SHP77 treated with DMSO at 0.1 percent for 48 hours (cell line): Measurements from ENCODE around the gene EPB41L2.

Experiments
- DNase-seq: peaks from one replicate; lab custom pipeline; 2025; lab: John Stamatoyannopoulos, UW

EPB41L2 gene

GRCh38 chr6:130865793-130866192 is 197.3 kb downstream of the EPB41L2 start:
- no peak for DNase-seq

DNA sequence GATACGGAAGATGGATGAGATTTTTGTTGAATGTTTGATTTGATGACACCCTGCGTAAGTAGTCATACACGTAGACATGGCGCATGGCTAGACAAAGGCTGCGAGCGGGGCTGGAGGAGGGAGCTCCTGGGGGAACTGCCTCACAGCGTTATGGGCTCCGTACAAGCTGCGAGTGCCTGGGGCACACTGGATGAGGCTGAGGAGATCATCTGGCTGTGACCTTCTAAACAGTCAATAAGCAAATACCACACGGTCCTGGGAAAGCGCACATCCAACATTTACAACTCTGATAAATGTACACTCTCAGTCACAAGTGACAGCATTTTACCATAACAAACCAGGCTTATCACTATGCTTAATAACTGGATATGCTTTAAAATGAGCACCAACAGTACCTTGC is 198.7 kb downstream of the EPB41L2 start:
- DNase-seq: no peak

DNA sequence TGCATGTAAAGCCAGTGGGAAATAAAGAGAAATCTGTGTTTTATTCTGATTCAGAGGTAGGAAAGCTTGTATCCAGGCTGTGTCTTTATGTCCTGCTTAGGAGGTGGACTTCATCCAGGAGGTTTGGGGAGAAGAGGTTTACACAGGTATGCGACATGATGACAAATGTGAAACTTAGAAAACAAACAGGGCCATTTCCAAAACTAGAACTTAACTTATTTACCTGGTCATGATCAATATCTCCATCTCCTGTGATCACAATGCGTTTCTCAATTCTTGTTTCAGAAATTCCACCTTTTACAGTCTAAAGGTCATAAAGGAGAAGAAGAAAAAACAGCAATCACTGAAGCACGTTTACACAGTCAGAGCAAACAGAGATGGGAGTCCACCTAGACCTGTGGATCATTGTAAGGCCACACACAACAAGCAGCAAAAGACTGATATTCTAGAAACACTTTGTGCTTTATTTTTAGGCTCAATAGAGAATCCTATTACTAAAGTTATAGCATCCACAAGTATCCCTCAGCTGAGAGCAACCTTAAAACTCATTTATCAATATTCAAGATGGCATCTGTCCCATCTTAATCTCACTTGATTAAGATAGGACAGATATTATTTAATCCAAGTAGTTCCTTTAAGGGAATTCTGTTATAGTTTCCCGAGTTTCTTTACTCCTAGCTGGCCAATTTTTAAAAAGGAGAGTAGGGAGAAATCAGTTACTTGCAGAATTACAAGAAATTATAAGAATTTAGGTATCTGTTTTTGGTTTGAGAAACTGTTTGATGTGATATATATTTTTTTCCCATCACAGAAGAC is 199.4 kb downstream of the EPB41L2 start:
- DNase-seq: no peak

- DNase-seq: no peak
Measured at GRCh38 chr6:130862370-130862769, 200.7 kb downstream of the EPB41L2 start.

DNA sequence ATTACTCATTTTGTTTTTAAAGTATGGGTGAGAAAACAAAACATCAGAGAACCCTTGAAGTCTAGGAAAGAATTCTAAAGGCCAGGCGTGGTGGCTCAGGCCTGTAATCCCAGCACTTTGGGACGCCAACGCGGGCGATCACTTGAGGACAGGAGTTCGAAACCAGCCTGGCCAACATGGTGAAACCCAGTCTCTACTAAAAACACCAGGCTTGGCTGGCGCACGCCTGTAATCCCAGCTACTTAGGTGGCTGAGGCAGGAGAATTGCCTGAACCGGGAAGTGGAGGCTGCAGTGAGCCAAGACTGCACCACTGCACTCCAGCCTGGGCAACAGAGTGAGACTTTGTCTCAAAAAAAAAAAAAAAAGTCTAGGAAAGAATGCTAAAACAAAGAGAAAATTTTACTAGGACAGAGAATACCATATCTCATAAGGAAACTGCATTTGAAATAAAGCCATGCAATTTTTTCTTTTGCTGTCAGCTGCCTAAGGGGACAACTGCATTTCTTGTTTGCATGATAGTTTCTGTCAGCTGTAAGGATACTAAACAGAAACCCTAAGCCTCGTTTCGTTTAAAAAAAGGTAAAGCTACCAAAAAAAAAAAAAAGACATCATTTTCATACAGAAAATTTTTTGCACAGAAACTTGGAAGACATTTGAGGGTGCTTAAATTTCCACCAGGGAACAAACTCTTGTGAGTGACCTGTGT is 203.7 kb downstream of the EPB41L2 start:
- DNase-seq: no peak

- DNase-seq: no peak
Measured at GRCh38 chr6:130858498-130859160, 204.4 kb downstream of the EPB41L2 start.

DNA sequence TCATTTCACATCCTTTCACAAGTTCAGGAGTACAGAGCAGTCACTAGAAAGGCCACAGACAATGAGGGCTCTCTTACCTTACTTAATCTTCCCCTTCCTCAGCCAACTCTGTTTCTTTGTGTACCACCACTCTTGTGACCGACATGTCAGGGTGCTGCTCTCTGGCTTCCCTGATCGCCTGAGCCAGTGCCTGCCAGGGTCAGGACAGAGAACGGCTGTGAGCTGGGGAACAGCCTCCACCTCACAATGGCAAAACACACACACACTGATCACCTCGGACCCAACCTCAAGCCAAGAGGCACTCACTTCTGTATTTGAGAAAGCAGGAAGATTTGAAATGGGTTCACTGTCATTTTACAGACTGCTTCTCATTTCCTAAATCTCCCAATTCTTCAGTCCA is 205.0 kb downstream of the EPB41L2 start:
- DNase-seq: no peak

- no peak for DNase-seq
Measured at GRCh38 chr6:130853555-130854183, 209.4 kb downstream of the EPB41L2 start.

- DNase-seq: no peak
Measured at GRCh38 chr6:130852844-130853554, 210.0 kb downstream of the EPB41L2 start.

GRCh38 chr6:130851026-130851425 is 212.0 kb downstream of the EPB41L2 start:
- DNase-seq: no peak

- no peak for DNase-seq
Measured at GRCh38 chr6:130849594-130849993, 213.5 kb downstream of the EPB41L2 start.

GRCh38 chr6:130848945-130849344 is 214.1 kb downstream of the EPB41L2 start:
- DNase-seq: no peak

- no peak for DNase-seq
Measured at GRCh38 chr6:130847001-130847910, 215.8 kb downstream of the EPB41L2 start.

DNA sequence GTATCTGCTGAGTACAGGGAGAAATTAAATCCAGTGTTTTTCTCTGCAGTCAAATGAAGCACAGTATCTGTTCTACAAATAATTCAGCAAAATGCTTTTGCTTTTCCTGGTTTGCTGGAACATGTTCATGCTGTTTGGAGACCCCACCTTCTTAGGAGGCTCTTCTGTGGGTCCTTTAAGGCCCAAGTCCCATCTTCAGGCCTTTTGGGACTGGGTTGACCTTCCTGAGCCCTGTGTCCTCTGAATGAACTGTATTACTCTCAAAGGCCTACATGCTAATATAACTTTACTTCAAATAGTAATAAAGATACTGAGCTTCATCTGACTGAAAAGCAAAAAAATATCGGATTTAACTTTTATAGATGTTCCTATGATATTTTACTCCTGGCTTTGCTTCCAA is 216.5 kb downstream of the EPB41L2 start:
- DNase-seq: no peak

- DNase-seq: no peak
Measured at GRCh38 chr6:130843575-130844320, 219.3 kb downstream of the EPB41L2 start.

DNA sequence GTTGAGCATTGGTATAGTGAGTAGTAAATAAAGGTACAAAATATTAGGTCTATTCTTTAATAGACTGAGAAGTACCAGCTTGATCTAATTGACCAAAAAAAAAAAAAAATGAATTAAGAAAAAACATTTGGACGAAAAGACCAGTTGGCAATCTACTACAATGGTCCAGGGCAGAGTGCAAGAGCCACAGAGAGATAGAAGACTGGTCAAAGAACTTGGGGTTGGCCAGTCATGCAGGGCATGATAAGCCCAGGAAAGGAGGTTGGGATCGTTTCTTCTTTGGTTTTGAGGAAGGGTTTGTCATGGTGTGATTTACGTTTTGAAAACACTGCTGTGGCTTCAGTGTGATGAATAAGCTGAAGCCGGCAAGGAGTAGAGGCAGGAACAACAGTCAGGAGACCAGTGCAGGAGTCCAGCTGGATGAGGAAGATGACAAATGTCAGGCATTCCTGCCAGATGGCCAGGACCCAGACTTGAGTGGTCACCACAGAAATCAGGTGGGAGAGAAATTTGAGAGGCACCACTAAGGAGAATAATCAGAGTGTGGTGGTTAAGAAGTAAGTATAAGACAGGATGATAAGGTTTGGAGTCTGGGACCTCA is 221.8 kb downstream of the EPB41L2 start:
- no peak for DNase-seq

GRCh38 chr6:130840050-130840449 is 223.0 kb downstream of the EPB41L2 start:
- DNase-seq: no peak

DNA sequence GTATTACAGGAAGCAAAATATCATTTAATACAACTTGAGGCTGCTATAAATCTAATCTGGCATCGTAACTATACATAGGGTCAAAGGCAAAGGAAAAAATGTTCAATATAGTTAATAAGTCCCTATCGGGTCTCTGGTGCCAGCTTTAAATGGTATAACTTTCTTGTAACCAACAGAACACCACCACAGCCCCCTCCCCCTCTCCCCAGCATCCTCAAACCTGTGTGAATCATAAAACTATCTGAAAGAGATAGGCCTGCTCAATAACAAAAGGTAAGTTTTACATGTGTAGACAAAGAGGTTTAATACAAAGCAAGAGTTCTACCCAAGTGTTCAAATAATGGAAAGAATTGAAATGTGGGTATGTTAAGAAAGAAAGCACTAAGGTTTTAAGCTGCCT is 223.7 kb downstream of the EPB41L2 start:
- DNase-seq: no peak

GRCh38 chr6:130838951-130839350 is 224.1 kb downstream of the EPB41L2 start:
- no peak for DNase-seq
